ENCODE data around the gene DOCK10.

The DOCK10 gene

GRCh38 chr2:224931956-224932355, 110.3 kb downstream of the DOCK10 start:
- no peak overlapping the region for H3K27ac ChIP-seq (ENCODE audit: extremely low read depth, low read depth, low read length)
- POLR2A ChIA-PET, result no interaction called here
- H3K4me3 ChIP-seq (ENCODE audit: low read depth, low read length), result no peak overlapping the region
- CTCF ChIA-PET, result no interaction called here
- TF ChIP-seq ZNF132 (tag by site-specific recombination; IDR thresholded peaks at IDR 0.05; ENCODE audit: borderline replicate concordance), result no peak
- TF ChIP-seq KLF10 (tag by site-specific recombination; IDR thresholded peaks at IDR 0.05), result no peak
- TF ChIP-seq ZNF18 (tag by site-specific recombination; IDR thresholded peaks at IDR 0.05), result no peak
- TF ChIP-seq ZNF335 (tag by site-specific recombination; conservative IDR thresholded peaks at IDR 0.05), result no peak
- TF ChIP-seq ZNF660 (tag by site-specific recombination; IDR thresholded peaks at IDR 0.05), result no peak
- no peak for TF ChIP-seq REPIN1 (tag by site-specific recombination; IDR thresholded peaks at IDR 0.05; ENCODE audit: low read depth)
- no peak for TF ChIP-seq ZNF157 (tag by site-specific recombination; IDR thresholded peaks at IDR 0.05)
- TF ChIP-seq GLIS2 (tag by site-specific recombination; IDR thresholded peaks at IDR 0.05), result no peak
- TF ChIP-seq PRDM10 (tag by site-specific recombination; IDR thresholded peaks at IDR 0.05), result no peak
- no peak for TF ChIP-seq ZNF274 (IDR thresholded peaks at IDR 0.05; ENCODE audit: low read length)
- no peak for TF ChIP-seq ZNF274 (tag by site-specific recombination; IDR thresholded peaks at IDR 0.05; ENCODE audit: borderline replicate concordance)
- no peak for TF ChIP-seq ZNF596 (tag by site-specific recombination; IDR thresholded peaks at IDR 0.05)
- no peak for TF ChIP-seq ZNF140 (tag by site-specific recombination; IDR thresholded peaks at IDR 0.05)
- H3K9me3 ChIP-seq (ENCODE audit: control insufficient read depth, insufficient read depth, low read depth, low read length), result no peaks in the 10 kb centered on the region
- peaks cover 11% of the 10 kb centered on the region for H3K4me1 ChIP-seq (ENCODE audit: control insufficient read depth, insufficient read depth, low read length)
- H3K36me3 ChIP-seq (ENCODE audit: control insufficient read depth in 2 of 2, insufficient read depth in 1 of 2, low read length in 2 of 2), result no peaks in the 10 kb centered on the region

GRCh38 chr2:224930990-224931389, 111.3 kb downstream of the DOCK10 start:
- no peaks in the 10 kb centered on the region for H3K36me3 ChIP-seq (ENCODE audit: control insufficient read depth in 2 of 2, insufficient read depth in 1 of 2, low read length in 2 of 2)
- H3K4me1 ChIP-seq (ENCODE audit: control insufficient read depth, insufficient read depth, low read length), result peaks cover 11% of the 10 kb centered on the region
- H3K4me3 ChIP-seq (ENCODE audit: low read depth, low read length), result no peak overlapping the region
- no peak overlapping the region for H3K27ac ChIP-seq (ENCODE audit: extremely low read depth, low read depth, low read length)
- H3K9me3 ChIP-seq (ENCODE audit: control insufficient read depth, insufficient read depth, low read depth, low read length), result no peaks in the 10 kb centered on the region
- ChIA-PET POLR2A (no interaction called here), CTCF (interaction anchor here (0.6 kb wide), 1 partner anchor 11 kb away, joined by 3 read pairs; no protein-coding TSS in a partner anchor)
- no peak for TF ChIP-seq SP2 (tag by site-specific recombination; IDR thresholded peaks at IDR 0.05)
- TF ChIP-seq, protein P1, sequence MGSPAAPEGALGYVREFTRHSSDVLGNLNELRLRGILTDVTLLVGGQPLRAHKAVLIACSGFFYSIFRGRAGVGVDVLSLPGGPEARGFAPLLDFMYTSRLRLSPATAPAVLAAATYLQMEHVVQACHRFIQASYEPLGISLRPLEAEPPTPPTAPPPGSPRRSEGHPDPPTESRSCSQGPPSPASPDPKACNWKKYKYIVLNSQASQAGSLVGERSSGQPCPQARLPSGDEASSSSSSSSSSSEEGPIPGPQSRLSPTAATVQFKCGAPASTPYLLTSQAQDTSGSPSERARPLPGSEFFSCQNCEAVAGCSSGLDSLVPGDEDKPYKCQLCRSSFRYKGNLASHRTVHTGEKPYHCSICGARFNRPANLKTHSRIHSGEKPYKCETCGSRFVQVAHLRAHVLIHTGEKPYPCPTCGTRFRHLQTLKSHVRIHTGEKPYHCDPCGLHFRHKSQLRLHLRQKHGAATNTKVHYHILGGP (tag by site-specific recombination; IDR thresholded peaks at IDR 0.05), result no peak
- no peak for TF ChIP-seq ZNF114 (tag by site-specific recombination; IDR thresholded peaks at IDR 0.05)
- no peak for TF ChIP-seq ZNF24 (tag by site-specific recombination; IDR thresholded peaks at IDR 0.05)
- TF ChIP-seq ZNF121 (tag by site-specific recombination; IDR thresholded peaks at IDR 0.05), result no peak
- TF ChIP-seq ZNF707 (tag by site-specific recombination; IDR thresholded peaks at IDR 0.05), result no peak
- TF ChIP-seq WT1 (tag by site-specific recombination; IDR thresholded peaks at IDR 0.05), result no peak
- TF ChIP-seq HOXC10 (CRISPR knock-in tag; IDR thresholded peaks at IDR 0.05), result no peak
- TF ChIP-seq ZNF610 (tag by site-specific recombination; IDR thresholded peaks at IDR 0.05; ENCODE audit: borderline replicate concordance), result no peak
- TF ChIP-seq, protein P2, sequence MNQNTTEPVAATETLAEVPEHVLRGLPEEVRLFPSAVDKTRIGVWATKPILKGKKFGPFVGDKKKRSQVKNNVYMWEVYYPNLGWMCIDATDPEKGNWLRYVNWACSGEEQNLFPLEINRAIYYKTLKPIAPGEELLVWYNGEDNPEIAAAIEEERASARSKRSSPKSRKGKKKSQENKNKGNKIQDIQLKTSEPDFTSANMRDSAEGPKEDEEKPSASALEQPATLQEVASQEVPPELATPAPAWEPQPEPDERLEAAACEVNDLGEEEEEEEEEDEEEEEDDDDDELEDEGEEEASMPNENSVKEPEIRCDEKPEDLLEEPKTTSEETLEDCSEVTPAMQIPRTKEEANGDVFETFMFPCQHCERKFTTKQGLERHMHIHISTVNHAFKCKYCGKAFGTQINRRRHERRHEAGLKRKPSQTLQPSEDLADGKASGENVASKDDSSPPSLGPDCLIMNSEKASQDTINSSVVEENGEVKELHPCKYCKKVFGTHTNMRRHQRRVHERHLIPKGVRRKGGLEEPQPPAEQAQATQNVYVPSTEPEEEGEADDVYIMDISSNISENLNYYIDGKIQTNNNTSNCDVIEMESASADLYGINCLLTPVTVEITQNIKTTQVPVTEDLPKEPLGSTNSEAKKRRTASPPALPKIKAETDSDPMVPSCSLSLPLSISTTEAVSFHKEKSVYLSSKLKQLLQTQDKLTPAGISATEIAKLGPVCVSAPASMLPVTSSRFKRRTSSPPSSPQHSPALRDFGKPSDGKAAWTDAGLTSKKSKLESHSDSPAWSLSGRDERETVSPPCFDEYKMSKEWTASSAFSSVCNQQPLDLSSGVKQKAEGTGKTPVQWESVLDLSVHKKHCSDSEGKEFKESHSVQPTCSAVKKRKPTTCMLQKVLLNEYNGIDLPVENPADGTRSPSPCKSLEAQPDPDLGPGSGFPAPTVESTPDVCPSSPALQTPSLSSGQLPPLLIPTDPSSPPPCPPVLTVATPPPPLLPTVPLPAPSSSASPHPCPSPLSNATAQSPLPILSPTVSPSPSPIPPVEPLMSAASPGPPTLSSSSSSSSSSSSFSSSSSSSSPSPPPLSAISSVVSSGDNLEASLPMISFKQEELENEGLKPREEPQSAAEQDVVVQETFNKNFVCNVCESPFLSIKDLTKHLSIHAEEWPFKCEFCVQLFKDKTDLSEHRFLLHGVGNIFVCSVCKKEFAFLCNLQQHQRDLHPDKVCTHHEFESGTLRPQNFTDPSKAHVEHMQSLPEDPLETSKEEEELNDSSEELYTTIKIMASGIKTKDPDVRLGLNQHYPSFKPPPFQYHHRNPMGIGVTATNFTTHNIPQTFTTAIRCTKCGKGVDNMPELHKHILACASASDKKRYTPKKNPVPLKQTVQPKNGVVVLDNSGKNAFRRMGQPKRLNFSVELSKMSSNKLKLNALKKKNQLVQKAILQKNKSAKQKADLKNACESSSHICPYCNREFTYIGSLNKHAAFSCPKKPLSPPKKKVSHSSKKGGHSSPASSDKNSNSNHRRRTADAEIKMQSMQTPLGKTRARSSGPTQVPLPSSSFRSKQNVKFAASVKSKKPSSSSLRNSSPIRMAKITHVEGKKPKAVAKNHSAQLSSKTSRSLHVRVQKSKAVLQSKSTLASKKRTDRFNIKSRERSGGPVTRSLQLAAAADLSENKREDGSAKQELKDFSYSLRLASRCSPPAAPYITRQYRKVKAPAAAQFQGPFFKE (tag by site-specific recombination; IDR thresholded peaks at IDR 0.05; ENCODE audit: borderline replicate concordance), result no peak
